Left renal cortex interstitium (tissue), 4 donors: Measurements from ENCODE around the gene PARP3. TPM values are rescaled to one million over a fixed set of nuclear protein-coding genes. Genes with fewer than 3 reads are reported as not detected.

ENCODE experiments used
- DNase-seq, 4 donors: peaks; one replicate each; pipeline ENCODE4 v3.0.0-alpha.2; 2013; ENCODE audit warnings: low read depth in 4 of 4, low spot score in 2 of 4, missing footprints in 1 of 4
- polyA plus RNA-seq, 4 donors: library from polyadenylated mRNA; unstranded; fragments of 120-200 nt; gene quantifications; one replicate each; pipeline ENCODE4 v1.2.1, GENCODE V29; 2013; ENCODE audit not compliant: insufficient read length in 4 of 4

PARP3 gene
- polyA plus RNA-seq, 4 donors = 14.6 to 22.7 (median 20.0) TPM

- no peak for DNase-seq
These were observed 8.6 kb upstream of the PARP3 start for GRCh38 chr3:51933471-51934138.

DNA sequence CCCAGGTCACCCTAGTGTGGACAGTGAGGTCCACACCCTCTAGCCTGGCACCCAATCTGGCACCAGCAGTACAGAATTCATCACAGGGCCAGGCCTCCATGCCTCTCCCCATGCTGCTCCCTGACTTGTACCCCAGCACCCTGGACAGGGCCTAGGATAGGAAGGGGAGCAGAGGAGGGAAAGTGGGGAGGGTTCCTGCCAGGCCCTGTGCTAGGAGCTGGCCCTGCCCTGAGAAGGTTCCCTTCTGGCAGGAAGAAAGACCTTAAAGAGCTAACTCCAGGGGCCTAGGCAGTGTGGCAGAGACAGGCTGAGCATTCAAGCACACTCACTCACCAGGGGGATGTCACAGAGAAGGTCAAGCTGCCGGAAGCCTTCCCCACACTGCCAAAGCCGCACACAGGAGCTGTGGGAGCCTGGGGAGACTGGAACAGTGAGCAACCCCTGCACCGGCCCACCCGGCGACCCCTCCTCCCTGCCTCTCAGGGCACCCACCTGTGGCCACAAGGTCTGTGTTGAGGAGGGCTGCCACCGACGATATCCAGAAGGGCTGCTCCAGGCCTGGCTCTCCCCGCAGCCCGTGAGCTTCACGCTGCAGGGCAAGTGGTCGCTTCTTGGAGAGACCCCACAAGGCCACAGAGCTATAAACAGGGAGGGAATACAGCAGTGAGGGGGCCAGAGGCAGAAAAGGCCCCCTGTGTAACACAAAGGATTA lies 7.9 kb upstream of the PARP3 start:
- DNase-seq = no peak

- no peak for DNase-seq
These were observed 6.9 kb upstream of the PARP3 start for GRCh38 chr3:51934991-51935885.

DNA sequence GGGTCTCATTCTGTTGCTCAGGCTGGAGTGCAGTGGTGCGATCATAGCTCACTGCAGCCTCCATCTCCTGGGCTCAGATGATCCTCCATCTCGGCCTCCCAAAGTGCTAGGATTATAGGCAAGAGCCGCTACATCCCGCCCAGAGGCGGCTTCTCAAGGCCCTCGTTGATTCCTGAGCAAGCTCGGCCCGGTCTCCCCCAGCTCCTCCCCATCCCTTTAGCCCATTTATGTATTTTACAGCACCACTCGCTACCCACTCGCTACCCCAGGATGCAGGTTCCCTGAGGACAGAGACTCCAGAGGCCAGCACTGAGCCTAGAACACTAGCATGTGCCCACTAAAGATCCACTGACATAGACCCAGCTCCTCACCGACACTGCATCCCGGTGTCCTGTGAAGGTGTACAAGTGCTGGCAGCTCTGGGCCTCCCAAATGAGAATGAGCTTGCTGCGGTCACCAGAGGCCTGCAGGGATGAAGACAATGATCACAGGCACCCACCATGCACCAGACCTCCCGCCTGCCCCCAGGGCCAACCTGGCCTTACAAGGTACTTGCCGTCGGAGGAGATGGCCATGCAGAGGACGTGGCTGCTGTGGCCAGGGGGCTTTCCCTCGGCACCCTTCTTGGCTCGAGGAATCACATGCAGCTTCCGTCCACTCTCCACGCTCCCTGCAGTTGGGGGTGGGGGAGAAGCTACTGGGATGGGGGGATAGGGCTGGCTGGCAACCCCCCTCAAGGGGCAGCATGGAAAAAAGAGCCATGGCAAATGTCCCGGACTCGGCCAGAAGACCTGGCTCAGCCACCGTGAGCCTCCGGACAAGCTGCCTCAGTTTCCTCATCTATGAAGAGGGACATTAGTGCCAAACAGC lies 6.0 kb upstream of the PARP3 start:
- no peak for DNase-seq

GRCh38 chr3:51937014-51937413 lies 5.1 kb upstream of the PARP3 start:
- no peak for DNase-seq

DNA sequence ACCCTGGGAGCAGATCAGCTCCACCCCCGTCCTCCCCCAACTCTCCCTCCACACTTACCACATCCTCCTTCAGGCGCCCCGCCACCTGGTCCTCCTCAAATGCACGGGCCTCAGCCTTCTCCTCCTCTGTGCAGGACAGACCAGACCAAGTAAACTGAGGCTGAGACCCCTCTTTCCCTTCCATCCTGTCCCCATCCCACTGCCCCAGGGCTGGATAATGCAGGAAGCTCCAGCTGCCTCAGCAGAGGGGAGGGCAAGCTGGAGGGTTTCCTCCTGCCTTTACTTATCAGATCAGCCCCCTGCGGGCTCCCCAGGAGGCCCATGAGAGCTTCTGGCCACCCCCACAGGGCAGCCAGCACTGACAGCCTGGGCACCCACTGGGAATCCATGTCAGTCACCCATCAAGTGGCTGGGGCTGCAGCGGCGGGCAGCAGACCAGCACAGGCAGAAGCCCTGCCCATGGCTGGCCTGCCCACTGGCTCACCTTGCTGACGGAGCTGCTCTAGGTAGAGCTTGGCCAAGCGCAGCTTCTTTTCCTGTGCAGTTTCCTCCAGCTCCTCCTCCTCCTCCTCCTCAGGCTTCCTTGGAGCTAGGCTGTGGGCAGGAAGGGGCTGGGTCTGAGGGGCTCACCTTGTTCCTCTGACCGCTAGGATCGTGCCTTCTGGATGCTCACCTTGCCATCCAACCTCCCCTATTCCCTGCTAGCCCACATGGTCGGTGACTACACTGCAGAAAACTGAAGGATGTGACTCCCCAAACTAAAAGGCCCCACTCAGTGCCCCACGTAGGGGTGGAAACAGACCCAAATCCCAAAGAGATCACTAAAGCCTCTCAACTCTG lies 4.3 kb upstream of the PARP3 start:
- DNase-seq = no peak

GRCh38 chr3:51938780-51939425 lies 3.3 kb upstream of the PARP3 start:
- no peak for DNase-seq

GRCh38 chr3:51940648-51941462 lies 1.3 kb upstream of the PARP3 start:
- no peak for DNase-seq

- no peak for DNase-seq
These were observed 733 bp upstream of the PARP3 start for GRCh38 chr3:51941463-51941797.

GRCh38 chr3:51942603-51943450 lies 664 bp downstream of the PARP3 start:
- no peak for DNase-seq

- DNase-seq = no peak
These were observed 1.6 kb downstream of the PARP3 start for GRCh38 chr3:51943451-51944391.

- no peak for DNase-seq
These were observed 2.4 kb downstream of the PARP3 start for GRCh38 chr3:51944451-51945021.

DNA sequence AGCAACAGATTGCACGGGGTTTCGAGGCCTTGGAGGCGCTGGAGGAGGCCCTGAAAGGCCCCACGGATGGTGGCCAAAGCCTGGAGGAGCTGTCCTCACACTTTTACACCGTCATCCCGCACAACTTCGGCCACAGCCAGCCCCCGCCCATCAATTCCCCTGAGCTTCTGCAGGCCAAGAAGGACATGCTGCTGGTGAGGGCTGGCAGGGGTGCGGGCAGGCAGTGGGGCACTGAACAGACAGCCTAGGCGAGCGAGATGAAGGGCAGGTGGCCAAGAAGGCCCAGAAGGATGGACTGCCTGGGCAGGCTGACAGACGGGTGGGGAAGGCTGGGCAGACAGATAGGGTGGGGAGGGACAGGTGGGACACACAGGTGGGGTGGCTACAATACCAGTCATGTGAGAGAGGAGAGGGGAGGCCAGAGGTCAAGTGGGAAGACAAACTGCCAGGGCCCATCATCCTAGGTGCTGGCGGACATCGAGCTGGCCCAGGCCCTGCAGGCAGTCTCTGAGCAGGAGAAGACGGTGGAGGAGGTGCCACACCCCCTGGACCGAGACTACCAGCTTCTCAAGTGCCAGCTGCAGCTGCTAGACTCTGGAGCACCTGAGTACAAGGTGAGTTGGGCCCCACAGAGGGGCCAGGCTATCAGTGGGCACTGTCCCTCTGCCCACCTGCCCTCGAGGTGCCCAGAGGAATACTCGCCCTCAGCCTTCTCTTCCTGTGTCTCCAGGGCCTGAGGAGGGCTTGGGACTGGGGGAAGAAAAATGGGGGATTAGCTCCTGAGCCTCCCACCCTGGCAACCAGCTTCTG lies 3.1 kb downstream of the PARP3 start:
- DNase-seq = no peak

DNA sequence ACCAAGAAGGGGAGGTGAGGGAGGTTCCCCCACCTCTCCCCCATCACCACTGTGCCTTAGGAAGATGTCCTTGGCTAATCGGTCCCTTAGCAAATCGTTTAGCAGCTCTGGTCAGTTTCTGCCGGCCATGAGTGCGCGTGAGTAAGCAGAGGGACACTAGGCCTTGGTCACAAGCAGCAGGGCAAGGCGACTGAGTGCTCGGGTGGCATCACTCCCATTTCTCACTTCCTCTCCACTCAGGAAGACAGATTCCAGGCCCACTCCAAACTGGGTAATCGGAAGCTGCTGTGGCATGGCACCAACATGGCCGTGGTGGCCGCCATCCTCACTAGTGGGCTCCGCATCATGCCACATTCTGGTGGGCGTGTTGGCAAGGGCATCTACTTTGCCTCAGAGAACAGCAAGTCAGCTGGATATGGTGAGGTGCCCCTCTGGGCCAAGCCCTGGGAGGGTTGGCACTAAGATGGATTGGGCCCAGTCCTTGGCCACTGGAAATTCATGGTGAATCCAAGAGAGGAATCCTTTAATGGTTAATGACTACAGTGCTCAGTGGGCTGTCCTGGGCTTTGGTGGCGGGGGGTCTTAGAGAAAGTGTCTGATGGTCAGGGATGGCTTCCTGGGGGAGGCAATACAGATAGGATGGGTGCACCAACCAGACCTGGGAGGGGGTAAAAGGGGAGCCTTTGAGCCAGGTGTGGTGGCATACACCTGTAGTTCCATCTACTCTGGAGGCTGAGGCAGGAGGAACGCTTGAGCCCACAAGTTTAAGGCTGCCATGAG lies 4.0 kb downstream of the PARP3 start:
- no peak for DNase-seq
